ENCODE data around the gene BET1L. TPM values are rescaled to one million over a fixed set of nuclear protein-coding genes. Genes with fewer than 3 reads are reported as not detected.
"Not testable (repeated sequence)": the region's sequence is repeated elsewhere in the genome, so short reads cannot be mapped to it uniquely, and the experiment has no call there.

Gene BET1L
- total RNA-seq, 1 donor from 2014 or later = 42.0 TPM

- DNase-seq (ENCODE audit: low spot score) = no peak
- Mint-ChIP-seq H3K36me3 (ENCODE audit: low read depth) (peaks cover 52% of the 10 kb centered on the region), H3K4me1 (ENCODE audit: low read depth) (peaks cover 66% of the 10 kb centered on the region), H3K9me3 (no peaks in the 10 kb centered on the region), H3K27ac (no peak overlapping the region), H3K27me3 (ENCODE audit: insufficient read depth) (peaks cover 2% of the 10 kb centered on the region), H3K4me3 (no peak overlapping the region)
- intact Hi-C loops (cut with micrococcal nuclease) = no loop called here
Measured at GRCh38 chr11:240315-240714, 33.1 kb upstream of the BET1L start.

- Mint-ChIP-seq H3K36me3 (ENCODE audit: low read depth) (peaks cover 38% of the 10 kb centered on the region), H3K4me1 (ENCODE audit: low read depth) (peaks cover 54% of the 10 kb centered on the region), H3K27ac (peak overlapping the region; percentile 56), H3K4me3 (peak overlapping the region; percentile 97)
- H3K9me3 Mint-ChIP-seq; H3K27me3 Mint-ChIP-seq (ENCODE audit: insufficient read depth); DNase-seq (ENCODE audit: low spot score): not testable (repeated sequence)
- intact Hi-C loops (cut with micrococcal nuclease) = loop anchor here (5.0 kb wide), 2 partner anchors 49 to 119 kb away; partner anchors contain the start of gene PGGHG
Measured at GRCh38 chr11:238346-238745, 31.1 kb upstream of the BET1L start.

GRCh38 chr11:236774-237767, 29.9 kb upstream of the BET1L start, which contains the start of gene PSMD13:
Gene PSMD13, plus strand, starts transcription at chr11:236976. Its CDS starts 74 bp downstream, at chr11:237050.
- Mint-ChIP-seq H3K4me3 (peak within 1 kb of the TSS; percentile 97), H3K9me3 (no peaks in the 10 kb centered on the region), H3K27ac (peak within 1 kb of the TSS; percentile 98), H3K27me3 (ENCODE audit: insufficient read depth) (peaks cover 2% of the 10 kb centered on the region), H3K36me3 (ENCODE audit: low read depth) (peaks cover 29% of the 10 kb centered on the region), H3K4me1 (ENCODE audit: low read depth) (peaks cover 46% of the 10 kb centered on the region)
- intact Hi-C loops (cut with micrococcal nuclease) = loop anchor here (1.0 to 5.0 kb wide), 11 partner anchors 7 to 298 kb away; partner anchors contain the start of genes BET1L, HRAS, PGGHG and PTDSS2
- DNase-seq (ENCODE audit: low spot score) = peak; percentile 84

GRCh38 chr11:235997-236773, 29.0 kb upstream of the BET1L start, which contains the start of gene SIRT3:
Gene SIRT3, minus strand, starts transcription at chr11:236342. Its CDS starts 14 bp downstream, at chr11:236328.
- intact Hi-C loops (cut with micrococcal nuclease) = loop anchor here (1.0 to 5.0 kb wide), 10 partner anchors 8 to 271 kb away; partner anchors contain the start of genes BET1L, PGGHG, PTDSS2 and RIC8A

GRCh38 chr11:235609-235996, 28.4 kb upstream of the BET1L start:
- no peaks in the 10 kb centered on the region for H3K9me3 Mint-ChIP-seq
- intact Hi-C loops (cut with micrococcal nuclease) = loop anchor here (5.0 kb wide), 2 partner anchors 52 to 122 kb away; partner anchors contain the start of gene PGGHG
- H3K27ac Mint-ChIP-seq = peak overlapping the region; percentile 98
- no peak for DNase-seq (ENCODE audit: low spot score)
- peaks cover 37% of the 10 kb centered on the region for H3K4me1 Mint-ChIP-seq (ENCODE audit: low read depth)
- H3K27me3 Mint-ChIP-seq (ENCODE audit: insufficient read depth) = peaks cover 2% of the 10 kb centered on the region
- H3K4me3 Mint-ChIP-seq = peak overlapping the region; percentile 85
- H3K36me3 Mint-ChIP-seq (ENCODE audit: low read depth) = peaks cover 19% of the 10 kb centered on the region

More at GRCh38 chr11:235997-236773, 29.0 kb upstream of the BET1L start, which contains the start of gene SIRT3:
- peaks cover 37% of the 10 kb centered on the region for H3K4me1 Mint-ChIP-seq (ENCODE audit: low read depth)
- peaks cover 2% of the 10 kb centered on the region for H3K27me3 Mint-ChIP-seq (ENCODE audit: insufficient read depth)
- H3K9me3 Mint-ChIP-seq = no peaks in the 10 kb centered on the region
- H3K27ac Mint-ChIP-seq = peak within 1 kb of the TSS; percentile 98
- DNase-seq (ENCODE audit: low spot score) = peak; percentile 78
- H3K36me3 Mint-ChIP-seq (ENCODE audit: low read depth) = peaks cover 21% of the 10 kb centered on the region
- peak within 1 kb of the TSS; percentile 97 for H3K4me3 Mint-ChIP-seq

- peaks cover 2% of the 10 kb centered on the region for H3K27me3 Mint-ChIP-seq (ENCODE audit: insufficient read depth)
- DNase-seq (ENCODE audit: low spot score) = no peak
Measured at GRCh38 chr11:235180-235579, 28.0 kb upstream of the BET1L start.

GRCh38 chr11:232783-233565, 25.8 kb upstream of the BET1L start:
- H3K9me3 Mint-ChIP-seq = no peaks in the 10 kb centered on the region
- DNase-seq (ENCODE audit: low spot score) = no peak
- H3K4me3 Mint-ChIP-seq = no peak overlapping the region
- H3K27ac Mint-ChIP-seq = no peak overlapping the region
- peaks cover 12% of the 10 kb centered on the region for H3K4me1 Mint-ChIP-seq (ENCODE audit: low read depth)
- intact Hi-C loops (cut with micrococcal nuclease) = no loop called here
- H3K36me3 Mint-ChIP-seq (ENCODE audit: low read depth) = peaks cover 2% of the 10 kb centered on the region
- H3K27me3 Mint-ChIP-seq (ENCODE audit: insufficient read depth) = peaks cover 2% of the 10 kb centered on the region

More at GRCh38 chr11:235180-235579, 28.0 kb upstream of the BET1L start:
- Mint-ChIP-seq H3K4me3 (peak overlapping the region; percentile 85), H3K9me3 (no peaks in the 10 kb centered on the region), H3K4me1 (ENCODE audit: low read depth) (peaks cover 33% of the 10 kb centered on the region), H3K36me3 (ENCODE audit: low read depth) (peaks cover 15% of the 10 kb centered on the region), H3K27ac (peak overlapping the region; percentile 98)
- intact Hi-C loops (cut with micrococcal nuclease) = loop anchor here (5.0 kb wide), 2 partner anchors 52 to 122 kb away; partner anchors contain the start of gene PGGHG

GRCh38 chr11:230431-230830, 23.2 kb upstream of the BET1L start:
- Mint-ChIP-seq H3K27ac (no peak overlapping the region), H3K27me3 (ENCODE audit: insufficient read depth) (no peaks in the 10 kb centered on the region), H3K4me3 (no peak overlapping the region), H3K36me3 (ENCODE audit: low read depth) (no peaks in the 10 kb centered on the region), H3K9me3 (no peaks in the 10 kb centered on the region), H3K4me1 (ENCODE audit: low read depth) (peaks cover 12% of the 10 kb centered on the region)
- no peak for DNase-seq (ENCODE audit: low spot score)
- intact Hi-C loops (cut with micrococcal nuclease) = no loop called here

- intact Hi-C loops (cut with micrococcal nuclease) = no loop called here
- peaks cover 9% of the 10 kb centered on the region for H3K4me1 Mint-ChIP-seq (ENCODE audit: low read depth)
- H3K27ac Mint-ChIP-seq = no peak overlapping the region
- DNase-seq (ENCODE audit: low spot score) = no peak
- H3K36me3 Mint-ChIP-seq (ENCODE audit: low read depth) = peaks cover 2% of the 10 kb centered on the region
- H3K4me3 Mint-ChIP-seq = no peak overlapping the region
- H3K9me3 Mint-ChIP-seq = no peaks in the 10 kb centered on the region
- no peaks in the 10 kb centered on the region for H3K27me3 Mint-ChIP-seq (ENCODE audit: insufficient read depth)
Measured at GRCh38 chr11:227824-228379, 20.7 kb upstream of the BET1L start.

GRCh38 chr11:225734-226453, 18.7 kb upstream of the BET1L start:
- Mint-ChIP-seq H3K27ac (no peak overlapping the region), H3K4me1 (ENCODE audit: low read depth) (peaks cover 9% of the 10 kb centered on the region), H3K9me3 (no peaks in the 10 kb centered on the region), H3K27me3 (ENCODE audit: insufficient read depth) (no peaks in the 10 kb centered on the region), H3K4me3 (no peak overlapping the region), H3K36me3 (ENCODE audit: low read depth) (peaks cover 2% of the 10 kb centered on the region)
- intact Hi-C loops (cut with micrococcal nuclease) = no loop called here
- DNase-seq (ENCODE audit: low spot score) = no peak

GRCh38 chr11:224424-224823, 17.2 kb upstream of the BET1L start:
- no peak overlapping the region for H3K4me3 Mint-ChIP-seq
- intact Hi-C loops (cut with micrococcal nuclease) = no loop called here
- H3K9me3 Mint-ChIP-seq = no peaks in the 10 kb centered on the region
- H3K4me1 Mint-ChIP-seq (ENCODE audit: low read depth) = peaks cover 9% of the 10 kb centered on the region
- no peak for DNase-seq (ENCODE audit: low spot score)
- H3K36me3 Mint-ChIP-seq (ENCODE audit: low read depth) = peaks cover 3% of the 10 kb centered on the region
- H3K27me3 Mint-ChIP-seq (ENCODE audit: insufficient read depth) = no peaks in the 10 kb centered on the region
- H3K27ac Mint-ChIP-seq = no peak overlapping the region
